ENCODE results near the gene LSAMP.

LSAMP gene

DNA sequence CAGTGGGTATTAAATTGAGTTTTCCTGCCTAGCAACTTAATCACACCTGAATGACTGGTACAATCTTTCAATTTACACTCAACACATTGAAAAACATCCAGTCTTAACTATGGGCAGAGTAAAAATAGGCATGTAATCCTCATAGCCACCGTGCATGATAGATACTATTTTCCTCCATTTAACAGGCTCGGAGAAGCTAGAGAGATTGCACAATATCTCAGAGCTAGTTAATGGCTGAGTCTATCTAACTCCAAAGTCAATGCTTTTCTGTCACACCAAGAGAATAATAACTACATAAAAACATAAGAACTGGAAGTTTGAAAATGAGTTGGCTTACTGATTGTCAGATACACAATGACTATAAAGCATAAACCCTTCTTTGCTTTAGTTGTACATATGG, 36.8 kb downstream of the LSAMP start:
- no peak overlapping the region for H3K4me3 ChIP-seq (ENCODE audit: low read length)
- H3K27ac ChIP-seq (ENCODE audit: low read length), result no peak overlapping the region
- H3K9ac ChIP-seq (ENCODE audit: low read length), result no peak overlapping the region
- H3K36me3 ChIP-seq (replicated peaks; ENCODE audit: low read depth, low read length), result no peaks in the 10 kb centered on the region
- H3K4me1 ChIP-seq (ENCODE audit: low read length), result no peaks in the 10 kb centered on the region
- H3K4me2 ChIP-seq (ENCODE audit: low read length), result no peak overlapping the region
- H3K27me3 ChIP-seq (ENCODE audit: low read depth, low read length), result no peaks in the 10 kb centered on the region
- H3K79me2 ChIP-seq (ENCODE audit: low read length), result no peaks in the 10 kb centered on the region
- TF ChIP-seq, protein P1, sequence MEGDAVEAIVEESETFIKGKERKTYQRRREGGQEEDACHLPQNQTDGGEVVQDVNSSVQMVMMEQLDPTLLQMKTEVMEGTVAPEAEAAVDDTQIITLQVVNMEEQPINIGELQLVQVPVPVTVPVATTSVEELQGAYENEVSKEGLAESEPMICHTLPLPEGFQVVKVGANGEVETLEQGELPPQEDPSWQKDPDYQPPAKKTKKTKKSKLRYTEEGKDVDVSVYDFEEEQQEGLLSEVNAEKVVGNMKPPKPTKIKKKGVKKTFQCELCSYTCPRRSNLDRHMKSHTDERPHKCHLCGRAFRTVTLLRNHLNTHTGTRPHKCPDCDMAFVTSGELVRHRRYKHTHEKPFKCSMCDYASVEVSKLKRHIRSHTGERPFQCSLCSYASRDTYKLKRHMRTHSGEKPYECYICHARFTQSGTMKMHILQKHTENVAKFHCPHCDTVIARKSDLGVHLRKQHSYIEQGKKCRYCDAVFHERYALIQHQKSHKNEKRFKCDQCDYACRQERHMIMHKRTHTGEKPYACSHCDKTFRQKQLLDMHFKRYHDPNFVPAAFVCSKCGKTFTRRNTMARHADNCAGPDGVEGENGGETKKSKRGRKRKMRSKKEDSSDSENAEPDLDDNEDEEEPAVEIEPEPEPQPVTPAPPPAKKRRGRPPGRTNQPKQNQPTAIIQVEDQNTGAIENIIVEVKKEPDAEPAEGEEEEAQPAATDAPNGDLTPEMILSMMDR (IDR thresholded peaks at IDR 0.05; ENCODE audit: low read depth, low read length), result no peak
- TF ChIP-seq EZH2phosphoT487 (IDR thresholded peaks at IDR 0.05; ENCODE audit: low read depth), result no peak
- no peaks in the 10 kb centered on the region for H3K9me3 ChIP-seq (ENCODE audit: insufficient read depth, low read length)
- no peak overlapping the region for H2AFZ ChIP-seq (ENCODE audit: low read depth, low read length)
- no peaks in the 10 kb centered on the region for H4K20me1 ChIP-seq (ENCODE audit: insufficient read depth, low read length)

DNA sequence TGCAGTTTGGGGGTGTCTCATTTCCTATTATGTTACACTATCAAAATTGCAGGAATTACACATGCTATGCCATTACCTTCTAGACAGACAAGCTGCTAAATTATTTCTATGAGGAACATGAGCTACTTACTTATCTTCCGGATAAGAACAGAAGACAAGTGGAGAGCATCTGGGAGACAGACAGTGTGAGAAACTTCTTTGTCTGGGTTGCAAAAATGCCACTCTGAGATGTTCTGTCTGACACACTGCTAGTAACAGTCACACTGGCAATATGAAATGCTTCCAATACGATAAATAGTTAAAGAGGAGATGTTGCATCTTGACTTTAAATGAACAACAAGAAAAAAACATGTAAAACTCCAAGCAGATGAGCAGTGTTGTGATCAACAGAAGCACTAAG, 40.1 kb downstream of the LSAMP start:
- Histone ChIP-seq H3K4me2 (ENCODE audit: low read length) (no peak overlapping the region), H3K9ac (ENCODE audit: low read length) (no peak overlapping the region), H3K36me3 (replicated peaks; ENCODE audit: low read depth, low read length) (no peaks in the 10 kb centered on the region), H3K27ac (ENCODE audit: low read length) (no peak overlapping the region), H3K27me3 (ENCODE audit: low read depth, low read length) (no peaks in the 10 kb centered on the region), H3K4me3 (ENCODE audit: low read length) (no peak overlapping the region), H3K9me3 (ENCODE audit: insufficient read depth, low read length) (no peaks in the 10 kb centered on the region), H3K4me1 (ENCODE audit: low read length) (no peaks in the 10 kb centered on the region), H2AFZ (ENCODE audit: low read depth, low read length) (no peak overlapping the region), H4K20me1 (ENCODE audit: insufficient read depth, low read length) (no peaks in the 10 kb centered on the region), H3K79me2 (ENCODE audit: low read length) (no peaks in the 10 kb centered on the region)
- TF ChIP-seq EZH2phosphoT487 (IDR thresholded peaks at IDR 0.05; ENCODE audit: low read depth), result no peak
- TF ChIP-seq, protein P1 (IDR thresholded peaks at IDR 0.05; ENCODE audit: low read depth, low read length), result no peak

DNA sequence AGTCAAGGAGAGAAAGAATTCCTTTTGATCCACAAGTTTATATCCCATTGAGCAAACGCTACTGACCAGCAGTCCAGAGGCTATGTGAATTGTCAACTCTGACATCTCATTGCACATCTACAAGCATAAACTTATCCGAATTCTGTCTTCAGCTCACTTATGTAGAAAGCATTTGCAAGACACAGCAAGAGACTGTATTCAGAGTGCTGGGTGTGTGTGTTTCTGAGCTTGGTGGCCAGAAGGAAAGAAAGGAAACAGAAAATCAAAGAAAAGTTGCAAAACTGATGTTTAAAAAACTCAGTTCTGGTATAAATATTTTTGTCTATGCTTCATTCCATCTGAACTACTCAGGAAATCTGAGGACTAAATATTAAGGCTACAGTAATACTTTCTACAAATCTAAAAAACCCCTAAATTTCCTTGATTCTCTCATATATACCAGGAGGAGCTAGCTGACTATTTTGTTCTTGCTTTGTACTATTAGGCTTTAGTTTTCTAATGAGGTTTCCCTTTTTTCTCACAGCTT, 45.5 kb downstream of the LSAMP start:
- H3K79me2 ChIP-seq (ENCODE audit: low read length), result no peaks in the 10 kb centered on the region
- peaks cover 8% of the 10 kb centered on the region; the same call in 1 of the 2 replicates for H3K27me3 ChIP-seq (ENCODE audit: low read depth, low read length)
- H3K27ac ChIP-seq (ENCODE audit: low read length), result no peak overlapping the region

DNA sequence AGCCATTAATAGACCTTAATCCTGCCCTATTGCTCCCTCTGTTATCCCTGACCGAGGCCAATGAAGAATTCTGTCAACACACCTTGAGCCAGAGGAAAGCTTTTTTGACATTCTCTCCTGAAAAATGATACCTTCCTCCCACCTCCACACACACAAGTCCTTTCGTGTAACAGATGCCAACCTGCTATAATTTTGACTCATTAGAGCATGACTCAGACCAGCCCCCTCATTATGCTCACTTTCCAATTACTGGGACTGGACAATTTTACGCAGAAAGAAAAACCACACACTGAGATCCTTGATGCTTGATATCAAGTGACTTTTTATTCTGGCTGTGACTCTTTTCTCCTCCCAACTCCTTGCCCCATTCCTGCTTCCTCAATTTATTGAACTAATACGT, 50.9 kb downstream of the LSAMP start:
- H4K20me1 ChIP-seq (ENCODE audit: insufficient read depth, low read length), result no peaks in the 10 kb centered on the region
- H3K4me2 ChIP-seq (ENCODE audit: low read length), result no peak overlapping the region
- no peaks in the 10 kb centered on the region for H3K9me3 ChIP-seq (ENCODE audit: insufficient read depth, low read length)
- TF ChIP-seq EZH2phosphoT487 (IDR thresholded peaks at IDR 0.05; ENCODE audit: low read depth), result no peak
- TF ChIP-seq, protein P1 (IDR thresholded peaks at IDR 0.05; ENCODE audit: low read depth, low read length), result no peak
- H3K27me3 ChIP-seq (ENCODE audit: low read depth, low read length), result peaks cover 1% of the 10 kb centered on the region; the same call in 1 of the 2 replicates
- H2AFZ ChIP-seq (ENCODE audit: low read depth, low read length), result no peak overlapping the region
- no peaks in the 10 kb centered on the region for H3K4me1 ChIP-seq (ENCODE audit: low read length)
- H3K4me3 ChIP-seq (ENCODE audit: low read length), result no peak overlapping the region
- no peaks in the 10 kb centered on the region for H3K36me3 ChIP-seq (replicated peaks; ENCODE audit: low read depth, low read length)
- H3K9ac ChIP-seq (ENCODE audit: low read length), result no peak overlapping the region
- H3K27ac ChIP-seq (ENCODE audit: low read length), result no peak overlapping the region
- no peaks in the 10 kb centered on the region for H3K79me2 ChIP-seq (ENCODE audit: low read length)

More for the DNA sequence above, 45.5 kb downstream of the LSAMP start:
- no peak for TF ChIP-seq EZH2phosphoT487 (IDR thresholded peaks at IDR 0.05; ENCODE audit: low read depth)
- TF ChIP-seq, protein P1 (IDR thresholded peaks at IDR 0.05; ENCODE audit: low read depth, low read length), result no peak
- no peaks in the 10 kb centered on the region for H4K20me1 ChIP-seq (ENCODE audit: insufficient read depth, low read length)
- H2AFZ ChIP-seq (ENCODE audit: low read depth, low read length), result no peak overlapping the region
- no peak overlapping the region for H3K4me3 ChIP-seq (ENCODE audit: low read length)
- no peaks in the 10 kb centered on the region for H3K9me3 ChIP-seq (ENCODE audit: insufficient read depth, low read length)
- H3K9ac ChIP-seq (ENCODE audit: low read length), result no peak overlapping the region
- no peak overlapping the region for H3K4me2 ChIP-seq (ENCODE audit: low read length)
- H3K4me1 ChIP-seq (ENCODE audit: low read length), result no peaks in the 10 kb centered on the region
- no peaks in the 10 kb centered on the region for H3K36me3 ChIP-seq (replicated peaks; ENCODE audit: low read depth, low read length)
